HG02588 (cell line): ENCODE data around the gene DCST1.
A peak's percentile ranks its signal among the peaks of the same experiment; 100 is the strongest.

Source experiments
- ATAC-seq: cut with Tn5 transposase; IDR thresholded peaks from one replicate; pipeline ENCODE4 v1.9.1; 2021; ENCODE audit warnings: mild to moderate bottlenecking, moderate library complexity; ENCODE audit not compliant: unreplicated experiment

Gene DCST1

DNA sequence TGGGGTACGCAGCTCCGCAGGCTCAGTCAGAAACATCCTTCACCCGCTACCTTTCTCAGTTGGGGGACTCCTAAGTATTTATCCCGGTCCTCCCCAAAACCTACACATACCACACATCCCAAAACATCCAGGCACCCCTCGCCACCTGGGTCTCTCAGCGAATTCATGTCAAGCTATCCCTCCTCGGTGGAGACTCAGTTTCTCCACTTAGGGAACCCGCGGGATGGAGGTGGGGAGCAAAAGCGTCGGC, 32.3 kb upstream of the DCST1 start:
- no peak for ATAC-seq

DNA sequence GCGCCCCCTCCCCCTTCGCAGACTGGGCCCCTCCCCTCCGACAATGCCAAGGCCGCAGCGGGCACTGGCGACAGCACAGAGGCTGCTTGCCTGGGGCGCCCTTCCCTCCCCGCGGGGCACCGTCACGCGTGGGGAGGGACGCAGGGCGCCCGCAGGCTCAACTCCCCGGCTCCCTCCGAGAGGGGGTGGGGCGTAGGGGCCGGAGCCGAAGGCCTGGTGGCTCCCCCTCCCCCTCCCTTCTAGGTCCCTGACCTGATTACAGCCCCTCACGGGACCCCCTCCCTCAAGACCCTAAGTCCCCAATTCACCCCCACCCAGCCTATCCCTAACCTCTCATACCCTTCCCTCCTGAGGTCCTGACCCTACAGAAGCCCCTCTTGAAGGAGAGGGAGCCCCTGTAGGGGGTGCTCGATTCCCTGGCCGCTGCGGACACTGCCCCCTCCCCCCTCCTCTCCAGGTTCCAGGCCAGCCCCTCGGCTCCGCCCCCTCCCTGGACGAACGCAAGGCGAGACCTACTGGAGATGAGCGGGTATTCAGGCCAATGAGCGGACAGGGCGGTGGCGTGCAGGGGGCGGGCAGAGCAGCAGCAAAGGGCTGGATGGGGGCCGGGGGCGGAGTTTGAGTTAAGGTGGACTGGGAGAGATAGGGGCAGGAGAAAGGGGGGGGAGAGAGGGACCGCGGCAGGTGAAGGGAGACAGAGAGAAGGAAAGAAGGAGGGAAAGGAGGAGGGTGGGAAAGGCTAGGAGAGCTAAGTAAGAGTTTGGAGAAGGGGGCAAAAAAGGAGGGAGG, 31.8 kb upstream of the DCST1 start:
- peak; percentile 54 for ATAC-seq

DNA sequence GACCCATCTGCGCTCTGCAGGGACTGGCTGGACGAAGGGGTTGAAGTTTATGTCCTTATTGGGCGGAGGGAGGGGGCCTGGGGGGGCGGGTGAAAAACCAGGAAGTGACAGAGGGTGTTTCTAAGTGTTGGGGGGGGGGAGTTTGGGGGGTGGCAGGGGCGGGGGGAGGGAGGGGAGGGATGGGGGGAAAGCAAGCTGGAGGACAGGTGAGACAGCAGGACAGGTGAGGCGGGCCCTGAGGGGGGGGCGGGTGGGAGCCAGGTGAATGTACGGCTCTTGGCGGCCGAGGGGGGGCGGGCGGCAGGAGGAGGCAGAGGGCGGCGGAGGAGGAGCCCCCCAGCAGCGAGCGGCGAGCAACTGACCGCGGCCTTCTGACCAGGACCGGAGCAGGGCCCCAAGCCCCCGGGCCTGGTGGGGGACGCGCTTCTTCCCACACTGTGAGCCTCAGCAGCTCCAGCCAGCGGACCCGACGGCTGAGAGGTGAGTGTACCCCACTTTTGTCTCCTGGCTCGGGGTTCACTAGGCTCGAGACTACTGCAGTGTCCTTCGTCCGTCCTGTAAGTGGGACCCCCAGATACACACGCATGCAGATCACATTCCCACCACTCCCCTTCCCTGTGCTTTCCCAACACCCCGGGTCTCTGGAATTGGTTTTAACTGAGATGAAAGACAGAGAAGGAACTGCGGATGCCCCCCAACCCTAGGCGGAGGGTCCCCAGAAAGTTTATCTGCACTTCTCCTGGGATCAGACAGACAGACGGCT, 31.0 kb upstream of the DCST1 start, which contains the start of gene ZBTB7B:
ZBTB7B (plus strand) TSS at position 339 of the 763 bp plus-strand sequence. CDS start 11,859 bp downstream, outside the sequence.
- no peak for ATAC-seq

DNA sequence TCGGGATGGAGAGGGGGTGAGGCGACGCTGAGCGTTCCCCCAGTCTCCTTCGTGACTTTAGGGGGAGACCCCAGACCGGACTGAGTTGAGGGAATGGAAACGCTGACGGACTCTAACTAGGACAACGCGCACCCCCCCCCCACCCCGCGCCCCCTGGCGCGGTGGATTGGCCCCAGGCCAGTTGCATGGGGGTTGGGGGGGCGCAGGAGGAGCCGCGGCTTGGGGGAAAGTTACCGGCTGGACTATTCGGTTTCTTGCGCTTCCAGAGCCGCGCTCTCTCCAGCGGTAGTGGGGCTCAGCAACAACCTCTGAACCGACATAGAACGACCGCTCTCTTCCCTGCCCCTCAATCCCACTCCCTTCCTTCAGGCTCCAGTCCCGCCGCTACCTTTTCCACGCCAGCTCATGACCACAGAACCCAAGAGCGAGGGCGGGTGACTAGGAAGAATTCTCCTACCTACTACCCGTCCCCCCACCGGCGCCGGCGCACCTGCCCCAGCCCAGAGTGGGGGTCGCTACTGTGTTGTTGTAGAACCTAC, 30.3 kb upstream of the DCST1 start:
- ATAC-seq = no peak

DNA sequence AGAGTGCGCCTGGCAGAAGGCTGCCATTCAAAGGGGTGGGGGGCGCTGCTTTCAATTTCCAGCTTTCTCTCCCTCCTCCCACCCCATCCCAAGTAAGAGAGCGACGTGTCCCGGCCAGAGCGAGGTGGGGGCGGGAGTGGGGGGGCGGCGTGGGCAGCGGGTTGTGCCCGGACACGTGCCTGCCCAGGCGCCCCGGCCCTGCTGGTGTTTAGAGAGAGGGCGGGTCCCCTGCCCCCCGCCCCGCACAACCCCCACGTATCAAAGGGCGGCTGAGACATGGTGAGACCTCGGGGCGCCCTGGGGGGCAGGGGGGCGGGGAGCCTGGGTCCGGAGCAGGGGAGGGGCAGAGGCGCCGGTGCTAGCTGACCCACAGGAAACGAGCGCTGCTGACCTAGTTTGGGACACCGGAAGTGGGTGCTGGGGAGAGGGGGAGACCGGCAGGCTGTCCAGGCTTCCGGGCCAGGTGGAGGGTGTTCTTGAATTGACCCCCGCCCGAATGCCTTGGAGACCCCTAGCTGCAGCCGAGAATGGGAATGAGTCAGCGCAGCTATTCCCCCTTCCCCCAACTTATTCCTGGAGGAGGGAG, 29.8 kb upstream of the DCST1 start:
- no peak for ATAC-seq

DNA sequence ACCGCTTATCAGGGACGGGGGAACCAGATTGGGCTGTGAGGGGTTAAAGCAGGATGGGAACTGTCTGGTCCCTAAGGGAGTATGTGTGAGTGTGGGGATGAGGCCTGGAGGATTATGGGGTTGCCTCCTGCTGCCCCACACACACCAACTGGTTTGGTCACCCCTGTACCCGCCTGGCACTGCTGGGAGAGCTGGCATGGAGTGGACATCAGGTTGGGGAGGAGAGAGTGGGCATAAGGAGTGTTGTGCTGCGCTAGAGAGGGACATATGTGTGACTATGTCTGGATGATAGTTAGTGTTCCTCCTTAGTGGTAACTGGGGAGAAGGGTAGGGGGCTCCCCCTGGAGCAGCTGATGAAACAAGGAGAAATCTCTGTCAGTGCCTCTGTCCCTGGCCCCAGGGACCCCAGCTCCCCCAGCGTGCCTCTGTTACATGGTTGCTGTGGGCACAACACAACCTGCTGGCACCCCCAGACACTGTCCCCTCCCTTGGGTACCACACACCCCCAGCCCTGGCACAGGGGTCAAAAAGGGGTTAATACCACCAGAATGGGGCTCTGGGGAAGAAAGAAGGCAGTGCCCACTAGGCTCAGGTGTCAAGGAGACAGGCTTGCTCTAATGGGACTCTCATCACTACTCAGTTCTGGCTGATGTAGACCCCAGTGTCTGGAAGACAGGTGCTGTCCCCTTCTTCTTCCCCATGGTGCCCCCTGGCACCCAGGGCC, 29.1 kb upstream of the DCST1 start:
- ATAC-seq = no peak

DNA sequence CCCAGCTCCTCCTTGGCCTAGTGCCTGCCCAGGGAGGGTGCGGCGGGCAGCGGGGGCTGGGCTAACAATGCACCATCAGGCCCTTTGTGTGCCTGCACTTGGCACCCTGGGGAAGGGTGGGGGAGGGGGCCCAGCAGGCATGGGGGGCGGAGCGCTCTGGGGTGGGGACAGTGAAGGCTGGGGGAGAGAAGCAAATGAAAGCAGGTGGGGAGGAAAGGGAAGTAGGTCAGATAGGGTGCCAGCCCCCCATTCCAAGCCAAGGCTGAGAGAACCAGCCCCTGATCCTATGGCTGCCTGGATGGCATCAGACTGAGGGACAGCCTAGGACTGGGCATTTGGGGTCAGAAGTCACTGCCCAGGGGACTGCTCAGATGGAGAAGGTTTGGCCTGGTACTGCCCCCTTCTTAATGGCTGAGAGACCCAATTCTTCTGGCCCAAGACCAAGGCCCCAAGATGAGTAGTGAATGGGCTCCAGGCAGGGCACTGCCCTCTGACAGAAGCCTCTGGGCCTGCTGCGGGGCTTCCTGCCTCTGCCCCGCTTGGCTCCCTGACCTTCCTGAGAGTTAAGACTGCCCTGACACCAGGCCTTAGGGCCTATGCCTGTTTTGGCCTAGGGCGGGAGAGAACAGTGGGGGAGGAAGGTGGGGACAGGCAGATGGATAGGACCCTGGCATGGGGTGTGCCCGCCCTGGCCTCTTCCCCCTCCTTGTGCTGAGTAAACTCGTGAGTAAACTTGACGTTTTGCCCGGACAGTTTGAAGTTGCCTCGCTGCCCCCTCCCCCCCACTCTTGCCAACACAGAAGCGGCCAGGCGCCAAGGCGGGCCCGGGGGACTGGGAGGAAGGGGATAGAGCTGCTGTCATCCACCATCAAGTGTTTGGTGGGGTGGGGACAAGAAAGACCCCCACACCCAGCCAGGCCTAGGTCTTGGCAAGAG, 28.3 kb upstream of the DCST1 start:
- no peak for ATAC-seq

DNA sequence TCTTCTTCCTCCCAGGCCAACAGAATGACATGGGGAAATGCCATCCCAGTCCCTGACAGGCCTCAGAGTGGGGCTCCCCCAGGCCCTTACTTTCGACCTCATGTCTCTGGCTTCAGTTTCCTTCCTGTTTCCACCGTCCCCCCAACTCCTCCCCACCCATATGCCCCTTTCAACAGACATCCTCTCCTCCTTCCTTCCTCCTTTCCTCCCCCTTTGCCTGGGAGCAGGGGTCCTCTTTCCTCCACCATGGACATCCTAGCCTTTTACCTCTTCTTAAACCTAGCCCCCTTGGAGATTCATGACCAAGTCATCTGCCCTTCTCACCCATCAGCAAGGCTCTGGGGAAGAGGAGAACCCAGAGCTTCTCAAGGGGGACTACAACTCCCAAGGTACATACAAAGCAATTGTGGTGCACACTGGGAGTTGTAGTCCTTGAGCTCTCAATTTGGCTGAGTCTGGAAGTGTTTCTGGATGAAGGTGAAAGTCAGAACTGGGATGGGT, 27.0 kb upstream of the DCST1 start:
- ATAC-seq = no peak

DNA sequence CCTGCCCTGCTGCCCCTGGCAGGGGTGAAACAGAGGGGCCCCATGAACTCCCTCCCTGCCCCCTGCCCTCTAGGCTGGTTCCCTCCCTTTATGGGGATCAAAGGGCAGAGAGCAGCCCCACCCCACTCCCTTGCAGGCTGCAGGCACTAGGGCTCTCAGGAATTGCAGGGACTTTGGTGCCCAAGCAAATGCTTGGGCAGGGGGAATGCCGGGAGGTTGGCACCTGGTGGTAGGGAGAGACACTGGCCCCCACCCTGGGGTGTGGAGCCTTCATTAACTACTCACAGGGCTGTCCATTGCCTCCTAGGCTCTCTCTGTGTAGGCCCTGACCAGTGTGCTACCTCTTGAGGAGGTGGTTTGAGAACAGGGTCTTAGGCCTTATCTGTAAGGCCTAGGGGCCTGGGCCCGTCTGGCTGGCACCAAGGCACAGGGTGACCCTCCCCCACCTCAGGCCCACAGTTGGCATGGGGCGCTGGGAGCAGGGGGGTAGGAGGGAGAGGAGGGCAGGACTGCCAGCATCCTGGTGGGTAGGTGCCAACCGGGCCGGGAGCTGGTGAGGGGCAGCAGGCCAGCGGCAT, 26.3 kb upstream of the DCST1 start:
- ATAC-seq = no peak

DNA sequence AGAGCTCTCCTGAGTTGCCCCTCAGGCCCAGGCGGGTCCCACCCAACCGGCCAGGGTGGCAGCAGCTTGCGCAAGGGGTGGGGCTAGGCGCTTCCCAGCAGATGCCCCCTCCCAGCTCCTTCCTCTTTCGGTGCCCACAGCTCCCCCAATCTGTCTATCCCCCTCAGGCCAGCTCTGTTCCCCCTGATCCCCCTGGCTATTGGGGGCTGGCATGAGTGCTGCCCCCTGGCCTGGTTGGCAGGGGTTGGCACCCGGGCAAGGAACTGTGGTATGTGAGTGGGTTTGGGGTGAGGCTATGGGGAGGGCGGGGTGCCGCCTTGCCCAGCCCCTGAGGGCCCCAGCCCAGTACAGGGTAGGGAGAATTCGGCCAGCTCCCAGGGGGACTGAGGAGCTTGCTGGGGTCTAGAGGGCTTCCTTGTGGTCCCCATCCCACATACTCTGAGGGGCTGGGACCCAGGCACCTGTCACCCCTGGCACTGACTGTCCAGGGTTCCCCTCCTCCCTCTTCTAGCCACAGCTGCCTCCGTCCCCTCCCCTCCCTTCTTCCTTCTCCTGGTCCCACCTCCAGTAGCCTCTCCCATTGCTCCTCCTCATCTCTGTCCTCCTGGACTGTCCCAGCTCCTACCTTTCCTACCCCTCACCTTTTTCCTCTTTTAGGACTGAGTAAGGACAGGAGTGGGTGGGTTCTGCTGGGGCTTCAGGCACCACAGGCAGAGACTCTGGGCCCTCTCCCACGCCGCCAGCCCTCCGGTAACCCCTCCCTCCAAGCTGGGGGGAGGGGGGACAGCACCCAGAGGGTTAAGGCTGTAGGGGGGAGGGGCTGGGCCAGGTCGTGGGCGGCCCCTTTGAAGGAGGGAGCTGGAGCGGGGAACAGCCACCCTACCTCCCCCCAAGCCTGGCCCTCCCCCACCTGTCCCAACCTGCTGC, 25.3 kb upstream of the DCST1 start:
- no peak for ATAC-seq

DNA sequence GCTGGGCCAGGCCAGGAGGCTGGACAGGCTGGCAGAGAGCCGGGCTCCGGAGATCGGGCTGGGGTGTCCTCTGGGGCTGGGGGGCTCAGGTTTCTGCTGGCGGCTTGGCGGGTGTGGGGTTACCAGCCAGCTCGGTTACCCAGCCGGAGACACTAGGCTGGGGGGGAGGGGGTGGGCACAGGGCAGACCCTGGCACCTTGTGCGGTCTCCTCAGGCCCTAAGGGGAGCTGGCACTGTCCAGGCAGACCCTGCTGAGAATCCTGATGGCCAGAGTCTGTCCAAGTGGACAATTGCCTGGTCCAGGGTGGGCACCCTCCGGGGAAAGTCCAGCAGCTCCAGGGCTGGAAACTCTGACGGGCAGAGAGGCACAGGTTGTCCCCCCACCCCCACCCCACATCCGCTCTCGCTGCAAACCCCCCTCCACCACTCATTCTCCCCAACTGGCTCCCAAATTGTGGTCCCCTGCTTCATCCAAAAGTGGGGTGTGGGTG, 24.4 kb upstream of the DCST1 start:
- no peak for ATAC-seq

DNA sequence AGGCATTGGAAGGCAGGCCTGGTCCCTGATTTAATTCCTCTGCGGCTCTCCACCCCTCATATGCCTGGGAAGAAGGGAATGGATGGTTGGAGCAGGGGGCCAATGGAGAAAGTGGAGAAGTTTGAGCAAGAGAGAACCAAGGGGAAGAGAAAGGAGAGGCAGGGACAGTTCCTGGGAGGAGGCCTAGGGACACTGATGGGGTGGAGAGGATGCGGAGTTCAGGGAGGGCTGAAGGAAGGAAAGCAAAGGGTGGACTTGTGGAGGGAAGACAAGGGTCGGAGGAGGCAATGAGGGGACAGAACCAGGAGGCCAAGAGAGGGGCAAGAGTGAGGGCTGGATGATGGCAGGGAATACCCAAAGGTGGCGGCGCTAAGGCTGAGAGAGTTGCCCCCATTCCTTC, 23.9 kb upstream of the DCST1 start:
- no peak for ATAC-seq

DNA sequence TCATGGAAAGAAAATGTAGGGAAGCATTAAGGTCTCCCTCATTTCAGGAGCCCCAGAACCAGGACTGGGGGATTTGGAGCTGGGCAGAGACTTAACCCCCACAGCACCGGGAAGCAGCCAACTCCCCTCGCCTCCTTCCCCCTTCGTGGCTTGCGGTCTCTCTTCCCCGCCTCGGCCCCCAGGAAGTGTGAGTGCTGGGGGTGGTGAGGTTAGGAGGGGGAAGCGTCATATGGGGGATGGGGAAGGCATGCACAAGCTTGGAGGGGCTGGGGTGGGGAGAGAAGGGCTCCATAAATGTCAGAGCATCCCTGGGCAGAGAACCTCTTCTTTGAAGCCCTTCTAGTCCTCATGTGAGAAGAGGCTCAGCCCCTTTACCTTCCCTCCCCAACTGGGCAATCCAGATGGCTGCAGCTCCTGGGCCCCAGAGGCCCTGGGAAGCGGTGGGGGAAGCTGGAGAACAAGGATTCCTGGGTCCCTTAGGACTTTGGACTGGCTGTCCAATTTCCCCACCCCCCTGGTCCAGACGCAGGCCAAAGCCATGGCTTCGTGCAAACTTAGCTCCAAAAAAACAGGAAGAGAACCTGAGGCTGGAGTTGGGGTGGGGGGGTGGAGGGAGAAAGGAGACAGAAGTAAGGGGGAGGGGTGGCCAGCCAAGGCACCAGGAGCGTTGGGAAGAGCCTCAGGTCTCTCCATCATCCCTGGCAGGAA, 23.3 kb upstream of the DCST1 start:
- ATAC-seq = no peak

DNA sequence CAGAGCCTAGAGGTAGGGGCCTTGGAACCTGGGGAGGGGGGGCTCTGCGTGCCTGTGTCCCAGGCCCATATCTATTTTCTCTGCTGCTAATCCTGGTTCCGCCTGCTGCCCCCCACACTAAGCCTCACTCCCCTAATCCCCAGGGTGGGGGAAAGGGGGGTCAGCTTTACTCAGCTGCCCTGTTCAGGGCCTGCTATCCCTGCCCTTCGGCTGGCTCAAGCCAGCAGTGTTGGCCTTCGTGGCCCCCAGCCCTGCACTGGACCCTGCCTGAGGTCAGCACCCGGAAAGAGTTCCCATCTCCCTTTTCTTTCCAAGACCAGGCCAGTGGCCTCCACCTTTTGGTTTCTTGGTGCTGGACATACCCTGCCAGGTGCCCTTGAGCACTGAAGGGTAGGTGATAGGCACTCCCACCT, 22.6 kb upstream of the DCST1 start:
- no peak for ATAC-seq

DNA sequence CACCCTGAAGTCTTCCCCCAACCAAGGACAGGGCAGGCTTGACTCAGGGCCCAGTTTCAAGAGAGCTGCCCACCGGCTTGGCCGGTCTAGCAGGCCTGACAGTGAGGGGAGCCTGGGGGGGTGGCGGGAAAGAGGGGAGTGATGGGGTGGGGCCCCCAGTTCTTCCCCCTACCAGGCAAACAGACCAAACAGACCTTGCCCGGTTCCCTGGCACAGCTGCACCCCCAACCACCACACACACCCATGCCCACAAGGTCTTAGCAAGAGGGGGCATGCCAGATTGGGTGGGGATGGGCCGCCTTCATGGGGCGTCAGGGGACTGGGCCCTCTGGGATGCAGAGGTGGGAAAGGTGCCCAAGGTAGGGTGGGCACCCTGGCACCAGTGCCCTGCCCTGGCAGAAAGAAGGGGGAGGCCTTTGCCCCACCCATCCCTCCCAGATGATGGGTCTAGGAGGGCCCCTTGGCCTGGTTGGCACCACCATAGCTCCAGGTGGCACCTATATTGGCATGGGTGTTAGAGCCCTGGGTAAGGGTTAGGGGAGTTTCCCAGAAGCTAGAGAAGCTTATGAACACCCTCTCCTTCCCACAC, 22.1 kb upstream of the DCST1 start:
- no peak for ATAC-seq

DNA sequence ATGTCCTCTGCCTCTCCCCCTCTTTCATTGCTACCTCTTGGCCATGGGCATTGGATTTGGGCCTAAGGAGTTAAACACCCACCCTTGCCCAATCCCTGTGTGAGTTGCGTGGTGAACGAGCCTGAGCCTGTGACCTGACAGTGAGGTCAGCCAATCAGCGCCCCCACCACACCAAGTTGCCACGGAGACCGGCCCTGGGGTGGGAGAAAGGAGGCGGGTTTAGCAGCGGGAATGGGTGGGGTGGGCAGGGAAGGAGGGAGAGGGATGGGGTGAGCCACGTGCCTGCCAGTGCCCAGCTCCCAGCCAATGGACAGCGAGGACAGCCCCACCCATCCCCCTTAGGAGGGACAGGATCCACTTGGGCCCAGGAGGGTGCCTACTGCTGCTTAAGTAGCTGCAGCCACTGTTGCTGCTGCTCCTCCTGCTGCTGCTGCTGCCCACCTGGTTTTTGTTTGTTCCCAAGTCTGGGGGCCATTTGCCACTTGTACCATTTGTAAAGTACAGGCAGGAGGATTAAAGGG, 21.5 kb upstream of the DCST1 start:
- ATAC-seq = no peak
